Kidney epithelial cell (primary cell): ENCODE results near the gene SMAD6. TPM values are rescaled to one million over a fixed set of nuclear protein-coding genes. Genes with fewer than 3 reads are reported as not detected.
"Not testable (repeated sequence)": the region's sequence is repeated elsewhere in the genome, so short reads cannot be mapped to it uniquely, and the experiment has no call there.

Experiments used
- DNase-seq: peaks from one replicate; pipeline ENCODE4 v3.0.0-alpha.2; 2010; ENCODE audit warnings: low read depth
- H3K27me3 ChIP-seq: 2 replicates; pipeline ENCODE4 v1.6.0; 2011; ENCODE audit warnings: low read length; ENCODE audit not compliant: control insufficient read depth, insufficient read depth
- H3K36me3 ChIP-seq: 2 replicates; pipeline ENCODE4 v1.5.1; 2011; ENCODE audit warnings: low read length; ENCODE audit not compliant: control insufficient read depth, insufficient read depth
- H3K4me3 ChIP-seq: 2 replicates; pipeline ENCODE4 v1.5.1; 2011; ENCODE audit warnings: low read depth, mild to moderate bottlenecking, control low read depth, low read length
- CTCF ChIP-seq: IDR thresholded peaks from 2 replicates; pipeline ENCODE4 v1.5.1; 2011; ENCODE audit warnings: mild to moderate bottlenecking, moderate library complexity, low read length, control low read depth, inconsistent platforms; ENCODE audit not compliant: insufficient read depth, poor library complexity, severe bottlenecking
- total RNA-seq: library from RNA; depleted of rRNA; stranded (reverse); fragments of >200 nt; gene quantifications from 2 replicates; pipeline ENCODE4 v1.2.3, GENCODE V29; 2015

SMAD6 gene
- total RNA-seq, 1 donor from 2014 or later = 8.3 TPM

GRCh38 chr15:66757030-66757429 lies 55.0 kb downstream of the SMAD6 start:
- TF ChIP-seq CTCF = no peak
- H3K4me3 ChIP-seq = no peak overlapping the region
- DNase-seq = no peak
- no peaks in the 10 kb centered on the region for H3K36me3 ChIP-seq
- H3K27me3 ChIP-seq = no peaks in the 10 kb centered on the region

- H3K4me3 ChIP-seq = no peak overlapping the region
- H3K27me3 ChIP-seq = no peaks in the 10 kb centered on the region
- H3K36me3 ChIP-seq = no peaks in the 10 kb centered on the region
- no peak for DNase-seq
- no peak for TF ChIP-seq CTCF
These were observed 55.5 kb downstream of the SMAD6 start for GRCh38 chr15:66757521-66757920.

GRCh38 chr15:66758217-66758616 lies 56.2 kb downstream of the SMAD6 start:
- not testable (repeated sequence) for H3K36me3 ChIP-seq, H3K27me3 ChIP-seq, DNase-seq, H3K4me3 ChIP-seq

GRCh38 chr15:66758844-66759243 lies 56.8 kb downstream of the SMAD6 start:
- no peak for TF ChIP-seq CTCF
- no peaks in the 10 kb centered on the region for H3K36me3 ChIP-seq

GRCh38 chr15:66760097-66760967 lies 58.3 kb downstream of the SMAD6 start:
- no peak for TF ChIP-seq CTCF
- DNase-seq = no peak
- Histone ChIP-seq H3K36me3 (no peaks in the 10 kb centered on the region), H3K27me3 (no peaks in the 10 kb centered on the region), H3K4me3 (no peak overlapping the region)

More at GRCh38 chr15:66758844-66759243, 56.8 kb downstream of the SMAD6 start:
- H3K4me3 ChIP-seq = no peak overlapping the region
- H3K27me3 ChIP-seq = no peaks in the 10 kb centered on the region
- DNase-seq = no peak

GRCh38 chr15:66760968-66761725 lies 59.1 kb downstream of the SMAD6 start:
- Histone ChIP-seq H3K4me3 (no peak overlapping the region), H3K27me3 (no peaks in the 10 kb centered on the region), H3K36me3 (no peaks in the 10 kb centered on the region)
- no peak for DNase-seq
- no peak for TF ChIP-seq CTCF
